Activated CD4-positive, alpha-beta T cell treated with anti-CD3 and anti-CD28 coated beads, Interleukin-2, amount 10 ng/mL, durations not matched to agents 7 days and 5 days (primary cell): ENCODE results near the gene SCG5. TPM values are rescaled to one million over a fixed set of nuclear protein-coding genes. Genes with fewer than 3 reads are reported as not detected.

Experiments
- CTCF ChIA-PET: fragments of 350-600 bp; sonication (Branson Sonifier 250); formaldehyde crosslinking; loops from one replicate; lab custom pipeline; 2021; ENCODE audit warnings: antibody characterized with exemption; lab: Charles Lee
- POLR2A ChIA-PET: fragments of 350-600 bp; sonication (Branson Sonifier 250); formaldehyde crosslinking; loops from one replicate; lab custom pipeline; 2021; ENCODE audit warnings: antibody characterized with exemption; lab: Charles Lee
- DNase-seq: peaks from one replicate; pipeline ENCODE4 v3.0.0-alpha.2; 2020
- H3K27ac Mint-ChIP-seq: one replicate; pipeline ENCODE4 v1.8.0; 2021; ENCODE audit warnings: mild to moderate bottlenecking, moderate library complexity, mixed read lengths
- H3K27me3 Mint-ChIP-seq: one replicate; pipeline ENCODE4 v1.8.0; 2021; ENCODE audit warnings: mixed read lengths
- H3K36me3 Mint-ChIP-seq: one replicate; pipeline ENCODE4 v1.8.0; 2021; ENCODE audit warnings: low read depth, mixed read lengths
- H3K4me1 Mint-ChIP-seq: one replicate; pipeline ENCODE4 v1.8.0; 2021; ENCODE audit warnings: mixed read lengths
- H3K4me3 Mint-ChIP-seq: one replicate; pipeline ENCODE4 v1.8.0; 2021; ENCODE audit warnings: mild to moderate bottlenecking, moderate library complexity, mixed read lengths
- H3K9me3 Mint-ChIP-seq: one replicate; pipeline ENCODE4 v1.8.0; 2021; ENCODE audit warnings: mixed read lengths
- total RNA-seq, 2 experiments: library from RNA; stranded (reverse); gene quantifications; one replicate each; pipeline ENCODE4 v1.2.3, GENCODE V29; 2021

SCG5 gene
- total RNA-seq, 2 experiments from 2014 or later, result 2.5 to 3.7 TPM

- Mint-ChIP-seq H3K27ac (no peak overlapping the region), H3K4me1 (no peaks in the 10 kb centered on the region), H3K9me3 (no peaks in the 10 kb centered on the region), H3K36me3 (no peaks in the 10 kb centered on the region), H3K4me3 (no peak overlapping the region), H3K27me3 (peaks cover 50% of the 10 kb centered on the region)
- CTCF ChIA-PET, result no interaction called here
- POLR2A ChIA-PET, result no interaction called here
- DNase-seq, result no peak
Observed at GRCh38 chr15:32706704-32707103, 65.2 kb downstream of the SCG5 start.

DNA sequence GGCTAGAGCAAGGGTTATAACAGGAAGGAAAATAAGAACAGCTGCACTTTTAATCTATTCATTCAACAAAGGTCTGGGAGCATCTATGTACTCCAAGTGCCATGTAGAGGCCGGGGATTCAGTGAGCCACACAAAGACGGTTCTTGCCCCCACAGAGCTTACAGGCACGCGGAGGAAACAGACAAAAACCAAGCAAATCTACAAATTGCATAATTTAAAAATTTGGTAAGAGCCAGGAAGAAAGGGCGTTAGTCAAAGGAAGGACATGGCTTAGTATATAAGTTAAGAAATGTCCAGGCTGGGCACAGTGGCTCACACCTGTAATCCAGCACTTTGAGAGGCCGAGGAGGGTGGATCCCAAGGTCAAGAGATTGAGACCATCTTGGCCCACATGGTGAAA, 65.9 kb downstream of the SCG5 start:
- Mint-ChIP-seq H3K27ac (no peak overlapping the region), H3K36me3 (no peaks in the 10 kb centered on the region), H3K4me1 (no peaks in the 10 kb centered on the region), H3K4me3 (no peak overlapping the region), H3K27me3 (peaks cover 52% of the 10 kb centered on the region), H3K9me3 (no peaks in the 10 kb centered on the region)
- ChIA-PET CTCF (no interaction called here), POLR2A (no interaction called here)
- no peak for DNase-seq

GRCh38 chr15:32709295-32710033, 68.0 kb downstream of the SCG5 start:
- H3K27me3 Mint-ChIP-seq, result peaks cover 47% of the 10 kb centered on the region
- DNase-seq, result no peak
- ChIA-PET POLR2A (no interaction called here), CTCF (no interaction called here)
- no peak overlapping the region for H3K4me3 Mint-ChIP-seq
- H3K36me3 Mint-ChIP-seq, result no peaks in the 10 kb centered on the region
- H3K4me1 Mint-ChIP-seq, result no peaks in the 10 kb centered on the region
- H3K9me3 Mint-ChIP-seq, result no peaks in the 10 kb centered on the region
- no peak overlapping the region for H3K27ac Mint-ChIP-seq

DNA sequence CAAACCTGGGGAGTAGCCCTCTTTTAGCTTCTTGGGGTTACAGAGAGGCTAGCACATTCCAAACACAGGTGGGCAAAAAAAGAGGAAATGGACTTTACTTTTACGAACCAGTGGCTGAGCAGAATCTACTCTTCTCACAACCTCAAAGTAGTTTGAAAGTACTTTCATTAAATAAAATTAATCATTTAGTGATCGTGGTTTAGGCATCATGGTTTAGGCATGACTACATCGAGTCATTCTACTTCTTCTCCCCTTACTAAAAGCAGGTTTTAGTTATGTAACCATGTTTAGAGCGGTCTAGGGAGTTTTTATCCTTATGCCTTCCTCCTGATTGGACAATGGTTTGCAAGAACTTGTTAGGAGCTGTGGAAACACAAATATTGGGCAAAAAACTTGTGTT, 73.8 kb downstream of the SCG5 start:
- H3K36me3 Mint-ChIP-seq, result no peaks in the 10 kb centered on the region
- no peaks in the 10 kb centered on the region for H3K9me3 Mint-ChIP-seq
- ChIA-PET CTCF (no interaction called here), POLR2A (no interaction called here)
- no peak for DNase-seq
- H3K27me3 Mint-ChIP-seq, result peaks cover 75% of the 10 kb centered on the region
- H3K4me3 Mint-ChIP-seq, result no peak overlapping the region
- H3K4me1 Mint-ChIP-seq, result peaks cover 19% of the 10 kb centered on the region
- no peak overlapping the region for H3K27ac Mint-ChIP-seq

DNA sequence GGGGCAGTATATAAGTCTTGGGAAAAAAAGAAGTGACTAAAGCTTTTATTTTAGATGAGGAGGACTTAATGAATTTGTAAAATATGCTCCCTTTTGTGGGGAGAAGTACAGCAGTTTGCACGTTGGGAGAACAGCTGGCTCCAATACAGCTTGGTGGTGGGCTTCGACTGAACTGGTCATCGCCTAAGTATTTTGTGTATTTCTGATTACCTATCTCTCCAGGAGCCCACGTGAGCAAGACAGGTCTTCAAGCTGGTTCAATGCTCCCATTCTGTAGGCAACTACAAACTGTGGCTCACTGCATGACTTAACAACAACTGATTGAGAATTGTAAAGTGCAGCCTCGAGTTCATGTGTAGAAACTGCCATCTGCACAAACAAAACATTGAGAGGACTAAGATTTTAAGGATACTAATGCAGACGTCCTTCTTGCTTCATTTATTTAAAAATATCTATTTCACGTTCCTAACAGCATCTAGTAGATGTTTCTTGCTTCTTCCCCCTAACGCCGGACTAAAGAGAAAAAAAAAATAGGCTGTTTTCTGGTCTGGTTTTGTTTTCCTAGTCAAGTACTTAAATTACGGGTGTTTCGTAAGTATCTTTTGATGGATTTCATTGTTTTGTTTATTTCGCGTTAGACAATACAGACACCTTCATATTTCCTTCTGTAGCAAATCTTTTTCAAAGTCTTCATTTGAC, 74.9 kb downstream of the SCG5 start:
- DNase-seq, result no peak
- Mint-ChIP-seq H3K4me1 (peaks cover 19% of the 10 kb centered on the region), H3K27me3 (peaks cover 80% of the 10 kb centered on the region), H3K36me3 (no peaks in the 10 kb centered on the region), H3K4me3 (no peak overlapping the region), H3K9me3 (no peaks in the 10 kb centered on the region), H3K27ac (no peak overlapping the region)
- CTCF ChIA-PET, result interaction anchor here (0.7 kb wide), 1 partner anchor 90 kb away, joined by 6 read pairs; no protein-coding TSS in a partner anchor
- POLR2A ChIA-PET, result no interaction called here

DNA sequence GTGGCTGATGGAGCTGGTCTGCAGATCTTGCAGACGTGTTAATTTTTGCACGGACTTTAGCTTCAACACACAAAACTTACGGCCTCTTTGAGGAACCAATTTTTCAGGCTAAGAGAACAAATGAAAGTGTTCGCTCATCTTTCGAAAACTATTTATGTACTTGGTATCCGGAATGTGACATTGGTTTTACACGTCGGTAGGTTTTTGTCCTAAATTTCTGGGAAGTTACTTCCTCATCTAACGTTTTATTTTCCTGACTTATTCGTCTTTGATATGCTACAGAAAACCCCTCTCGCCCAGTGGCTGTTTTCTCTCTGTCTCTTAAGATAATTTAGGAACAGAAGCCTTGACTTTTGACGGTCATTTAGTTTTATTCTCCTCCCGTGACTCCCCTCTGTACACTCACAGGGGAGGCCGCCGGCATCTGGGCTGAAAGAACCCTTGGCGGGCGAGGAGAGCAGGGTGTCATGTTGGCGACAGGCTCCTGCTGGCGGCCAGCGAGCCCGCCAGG, 75.5 kb downstream of the SCG5 start:
- Mint-ChIP-seq H3K4me3 (no peak overlapping the region), H3K36me3 (no peaks in the 10 kb centered on the region), H3K27me3 (peaks cover 81% of the 10 kb centered on the region), H3K9me3 (no peaks in the 10 kb centered on the region), H3K4me1 (peaks cover 19% of the 10 kb centered on the region), H3K27ac (no peak overlapping the region)
- ChIA-PET CTCF (interaction anchor here (0.7 kb wide), 1 partner anchor 89 kb away, joined by 6 read pairs; no protein-coding TSS in a partner anchor), POLR2A (no interaction called here)
- DNase-seq, result no peak

GRCh38 chr15:32717426-32718226, 76.1 kb downstream of the SCG5 start, which contains the start of gene GREM1:
TSS of gene GREM1 (plus strand) at chr15:32718004. CDS start at chr15:32730691, 12,687 bp downstream.
- no peak within 1 kb of the TSS for H3K27ac Mint-ChIP-seq
- no peaks in the 10 kb centered on the region for H3K36me3 Mint-ChIP-seq
- H3K27me3 Mint-ChIP-seq, result peaks cover 83% of the 10 kb centered on the region
- CTCF ChIA-PET, result no interaction called here
- peaks cover 22% of the 10 kb centered on the region for H3K4me1 Mint-ChIP-seq
- no peak for DNase-seq
- POLR2A ChIA-PET, result no interaction called here
- H3K4me3 Mint-ChIP-seq, result peak within 1 kb of the TSS; percentile 26
- H3K9me3 Mint-ChIP-seq, result no peaks in the 10 kb centered on the region

- peaks cover 28% of the 10 kb centered on the region for H3K4me1 Mint-ChIP-seq
- ChIA-PET POLR2A (no interaction called here), CTCF (no interaction called here)
- no peaks in the 10 kb centered on the region for H3K36me3 Mint-ChIP-seq
- no peak overlapping the region for H3K27ac Mint-ChIP-seq
- DNase-seq, result no peak
- H3K27me3 Mint-ChIP-seq, result peaks cover 85% of the 10 kb centered on the region
- H3K9me3 Mint-ChIP-seq, result no peaks in the 10 kb centered on the region
- H3K4me3 Mint-ChIP-seq, result no peak overlapping the region
Observed at GRCh38 chr15:32718227-32718820, 76.8 kb downstream of the SCG5 start.

- POLR2A ChIA-PET, result no interaction called here
- Mint-ChIP-seq H3K4me1 (peaks cover 33% of the 10 kb centered on the region), H3K36me3 (no peaks in the 10 kb centered on the region), H3K27me3 (peaks cover 77% of the 10 kb centered on the region), H3K9me3 (no peaks in the 10 kb centered on the region), H3K27ac (no peak overlapping the region), H3K4me3 (peak overlapping the region; percentile 26)
- CTCF ChIA-PET, result no interaction called here
- no peak for DNase-seq
Observed at GRCh38 chr15:32718821-32719716, 77.6 kb downstream of the SCG5 start.

- Mint-ChIP-seq H3K4me1 (peaks cover 32% of the 10 kb centered on the region), H3K4me3 (no peak overlapping the region), H3K27me3 (peaks cover 77% of the 10 kb centered on the region), H3K9me3 (peaks cover 3% of the 10 kb centered on the region), H3K36me3 (no peaks in the 10 kb centered on the region), H3K27ac (no peak overlapping the region)
- DNase-seq, result no peak
- CTCF ChIA-PET, result interaction anchor here (0.6 kb wide), 2 partner anchors 113 to 976 kb away, joined by 3 read pairs; no protein-coding TSS in a partner anchor
- POLR2A ChIA-PET, result no interaction called here
Observed at GRCh38 chr15:32721596-32721995, 80.1 kb downstream of the SCG5 start.

DNA sequence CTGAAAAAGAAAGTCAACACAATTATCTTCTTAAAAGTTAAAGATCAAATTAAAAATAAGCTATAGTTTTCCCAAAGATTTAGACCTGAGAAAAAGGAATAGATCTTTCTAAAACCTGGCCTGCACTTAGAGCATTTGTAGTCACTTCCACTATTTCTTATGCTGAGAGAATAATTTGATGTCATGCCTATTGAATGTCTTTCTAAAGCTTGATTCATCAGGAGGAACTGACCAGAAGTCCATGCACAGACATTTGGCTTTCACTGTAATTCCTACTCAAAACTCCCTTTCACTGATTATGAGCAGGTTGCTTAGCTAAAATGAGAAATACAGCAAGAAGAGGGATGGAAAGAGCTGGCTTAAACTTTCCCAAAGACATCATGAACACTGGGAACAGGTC, 80.6 kb downstream of the SCG5 start:
- Mint-ChIP-seq H3K4me1 (peaks cover 27% of the 10 kb centered on the region), H3K36me3 (no peaks in the 10 kb centered on the region), H3K4me3 (no peak overlapping the region), H3K27me3 (peaks cover 76% of the 10 kb centered on the region), H3K9me3 (peaks cover 3% of the 10 kb centered on the region), H3K27ac (no peak overlapping the region)
- DNase-seq, result no peak
- ChIA-PET POLR2A (no interaction called here), CTCF (interaction anchor here (0.6 kb wide), 1 partner anchor 976 kb away, joined by 3 read pairs; no protein-coding TSS in a partner anchor)
